ENCODE measurements around the gene POTEB3.
"Not testable (repeated sequence)": the region's sequence is repeated elsewhere in the genome, so short reads cannot be mapped to it uniquely, and the experiment has no call there.

POTEB3 gene

GRCh38 chr15:21440399-21440798, at the start of gene POTEB3:
Gene POTEB3 (minus strand): TSS chr15:21440499. CDS start chr15:21440011, 488 bp downstream.
- not testable (repeated sequence) for DNase-seq

- DNase-seq = not testable (repeated sequence)
Measured at GRCh38 chr15:21453683-21454082, 13.4 kb upstream of the POTEB3 start.

- not testable (repeated sequence) for DNase-seq
Measured at GRCh38 chr15:21451920-21452563, 11.7 kb upstream of the POTEB3 start.

DNA sequence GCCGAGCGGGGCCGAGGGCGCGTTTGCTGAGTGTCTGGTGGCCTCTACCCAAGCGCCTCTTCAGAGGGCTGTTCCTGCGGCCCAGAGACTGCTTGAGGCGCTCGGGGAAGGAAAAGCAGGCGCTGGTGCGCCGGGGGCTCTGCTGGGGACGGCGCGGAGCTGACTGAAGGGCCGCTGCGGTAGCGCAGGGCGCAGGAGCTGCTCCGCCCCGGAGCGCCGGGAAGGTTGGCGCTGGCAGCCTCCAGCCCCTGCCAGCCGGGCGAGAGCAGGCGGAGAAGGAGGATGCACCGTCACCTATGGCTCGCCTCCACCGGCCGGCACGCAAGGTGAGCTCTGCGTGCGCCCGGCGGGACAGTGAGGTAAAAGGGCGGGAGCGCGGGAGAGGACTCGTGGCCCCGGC, 11.2 kb upstream of the POTEB3 start:
- not testable (repeated sequence) for DNase-seq

GRCh38 chr15:21407366-21407765, 32.9 kb downstream of the POTEB3 start:
- DNase-seq = not testable (repeated sequence)

GRCh38 chr15:21401531-21401930, 38.8 kb downstream of the POTEB3 start:
- not testable (repeated sequence) for DNase-seq

DNA sequence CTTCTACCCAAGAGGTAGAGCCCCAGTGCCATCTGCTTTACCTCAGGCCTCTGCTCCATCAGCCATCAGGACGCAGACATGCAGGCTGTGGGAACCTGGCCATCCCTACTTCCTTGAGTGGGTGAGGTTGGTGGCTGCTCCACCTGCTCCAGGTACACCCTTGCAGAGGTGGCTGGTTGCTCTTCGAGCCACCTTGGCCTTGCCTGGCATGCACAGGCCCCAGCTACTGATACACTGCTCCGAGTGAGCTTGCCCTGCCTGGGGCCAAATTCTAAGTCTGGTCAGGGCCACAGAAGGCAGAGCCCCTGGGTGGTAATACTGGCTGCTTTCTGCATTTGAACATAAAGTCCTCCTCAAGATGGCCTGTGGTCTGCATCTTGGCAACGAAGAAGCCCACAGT, 41.2 kb downstream of the POTEB3 start:
- DNase-seq = not testable (repeated sequence)

- not testable (repeated sequence) for DNase-seq
Measured at GRCh38 chr15:21398511-21398910, 41.8 kb downstream of the POTEB3 start.

GRCh38 chr15:21397656-21398055, 42.6 kb downstream of the POTEB3 start:
- DNase-seq = not testable (repeated sequence)

DNA sequence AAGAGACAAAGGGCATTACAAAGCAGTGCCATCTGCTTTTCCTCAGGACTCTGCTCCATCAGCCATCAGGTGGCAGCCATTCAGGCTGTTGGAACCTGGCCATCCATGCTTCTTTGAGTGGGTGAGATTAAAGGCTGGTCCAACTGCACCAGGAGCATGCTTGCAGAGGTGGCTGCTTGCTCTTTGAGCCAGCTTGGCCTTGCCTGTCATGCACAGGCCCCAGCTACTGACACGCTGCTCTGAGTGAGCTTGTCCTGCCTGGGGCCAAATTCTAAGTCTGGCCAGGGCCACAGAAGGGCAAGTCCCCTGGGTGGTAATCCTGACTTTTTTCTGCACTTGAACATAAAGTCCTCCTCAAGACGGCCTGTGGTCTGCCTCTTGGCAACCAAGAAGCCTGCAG, 43.1 kb downstream of the POTEB3 start:
- DNase-seq = not testable (repeated sequence)

DNA sequence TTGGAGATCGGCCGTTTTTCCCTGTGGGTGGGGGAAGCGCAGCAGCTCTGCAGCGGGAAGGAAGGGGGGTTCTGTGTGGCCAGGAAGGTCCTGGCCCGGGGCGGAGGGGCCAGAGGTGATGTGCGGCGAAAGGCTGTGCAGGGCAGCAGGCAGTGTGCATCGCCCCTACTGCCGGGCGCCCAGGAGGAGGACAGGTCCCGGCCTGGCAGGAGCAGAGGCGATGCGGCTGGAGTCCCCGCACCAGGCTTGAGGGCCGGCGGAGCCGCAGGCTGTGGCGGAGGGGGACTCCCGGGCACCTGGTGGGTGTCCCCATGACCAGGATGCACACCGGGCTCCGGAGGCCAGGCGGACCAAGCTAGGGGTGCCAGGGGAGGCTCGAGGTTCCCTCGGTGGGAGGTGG, 54.3 kb downstream of the POTEB3 start:
- DNase-seq = not testable (repeated sequence)

DNA sequence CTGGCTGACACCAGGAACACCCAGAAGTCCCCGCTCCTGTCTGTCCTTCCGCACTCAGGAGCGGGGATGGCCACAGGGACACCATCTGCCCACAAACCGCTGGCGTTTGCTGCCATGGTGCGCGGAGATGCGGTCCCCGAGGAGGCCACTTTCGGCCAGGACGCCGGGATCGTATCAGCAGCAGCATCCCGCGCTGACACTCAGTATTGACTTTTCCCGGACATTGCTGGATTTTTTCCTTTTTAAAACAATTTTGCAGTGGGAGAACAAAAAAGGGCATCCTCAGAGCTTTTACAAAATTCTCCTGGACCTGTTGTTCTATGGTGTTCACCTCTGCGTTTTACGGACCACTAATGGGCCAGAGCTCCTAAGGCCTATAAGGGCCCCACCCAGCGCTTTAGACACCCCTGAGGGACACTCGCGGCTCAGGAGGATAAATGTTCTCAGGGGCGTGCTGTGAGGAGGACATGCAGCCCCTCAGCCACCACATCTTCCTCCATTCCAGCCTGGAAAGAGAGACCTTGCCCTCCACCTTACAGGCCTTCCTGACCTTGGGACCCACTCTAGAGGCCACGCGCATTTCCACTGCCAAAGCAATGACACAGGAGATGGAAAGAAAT, 56.3 kb downstream of the POTEB3 start:
- not testable (repeated sequence) for DNase-seq

GRCh38 chr15:21373682-21374081, 66.6 kb downstream of the POTEB3 start:
- DNase-seq = not testable (repeated sequence)

DNA sequence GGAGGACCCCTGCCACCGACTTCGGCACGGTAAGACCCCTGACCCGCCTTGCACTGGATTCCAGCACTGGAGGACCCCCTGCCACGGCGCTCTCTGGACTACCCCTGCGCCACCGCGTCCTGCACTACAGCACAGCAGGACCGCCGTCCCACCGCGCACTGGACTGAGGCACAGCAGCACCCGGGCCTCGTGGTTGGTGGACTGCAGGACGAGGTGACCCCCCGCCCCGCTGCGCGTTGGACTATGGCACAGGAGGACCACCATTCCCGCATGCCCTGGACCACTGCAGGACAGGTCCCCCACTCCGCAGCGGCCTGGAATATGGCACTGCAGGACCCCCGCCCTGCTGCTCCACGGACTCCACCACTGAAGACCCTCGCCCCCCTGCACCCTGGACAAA, 71.1 kb downstream of the POTEB3 start:
- DNase-seq = not testable (repeated sequence)

DNA sequence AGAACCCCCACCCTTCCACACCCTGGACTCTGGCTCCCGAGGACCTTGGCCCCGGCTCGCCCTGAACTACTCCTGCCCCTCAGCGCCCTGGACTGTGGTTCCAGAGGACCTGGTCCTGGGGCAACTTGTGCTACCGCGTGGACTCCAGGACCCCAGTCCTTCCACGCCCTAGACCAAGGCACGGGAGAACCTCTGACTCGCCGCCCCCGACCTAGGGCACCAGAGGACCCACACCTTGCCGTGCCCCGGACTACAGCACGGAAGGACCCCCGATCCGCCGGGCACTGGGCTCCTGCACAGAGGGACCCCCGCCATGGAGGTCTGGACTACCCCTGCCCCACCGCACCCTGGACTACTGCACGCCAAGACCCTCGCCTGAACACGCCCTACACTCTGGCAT, 71.7 kb downstream of the POTEB3 start:
- DNase-seq = not testable (repeated sequence)

All from activated T-cell treated with anti-CD3 and anti-CD28 coated beads, Interleukin-2, amount 50 U/mL, for 1 hour (primary cell).